ENCODE data around the gene KCTD16. TPM values are rescaled to one million over a fixed set of nuclear protein-coding genes. Genes with fewer than 3 reads are reported as not detected.

The KCTD16 gene
- total RNA-seq, 1 donor from 2014 or later: 24.3 TPM

GRCh38 chr5:144126707-144127106, 44.0 kb upstream of the KCTD16 start:
- Mint-ChIP-seq H3K36me3 (ENCODE audit: insufficient read depth) (no peaks in the 10 kb centered on the region), H3K4me3 (ENCODE audit: low read depth) (no peak overlapping the region), H3K27me3 (no peaks in the 10 kb centered on the region), H3K27ac (no peak overlapping the region), H3K9me3 (ENCODE audit: low read depth) (no peaks in the 10 kb centered on the region), H3K4me1 (ENCODE audit: low read depth) (no peaks in the 10 kb centered on the region)
- TF ChIP-seq, protein P1, sequence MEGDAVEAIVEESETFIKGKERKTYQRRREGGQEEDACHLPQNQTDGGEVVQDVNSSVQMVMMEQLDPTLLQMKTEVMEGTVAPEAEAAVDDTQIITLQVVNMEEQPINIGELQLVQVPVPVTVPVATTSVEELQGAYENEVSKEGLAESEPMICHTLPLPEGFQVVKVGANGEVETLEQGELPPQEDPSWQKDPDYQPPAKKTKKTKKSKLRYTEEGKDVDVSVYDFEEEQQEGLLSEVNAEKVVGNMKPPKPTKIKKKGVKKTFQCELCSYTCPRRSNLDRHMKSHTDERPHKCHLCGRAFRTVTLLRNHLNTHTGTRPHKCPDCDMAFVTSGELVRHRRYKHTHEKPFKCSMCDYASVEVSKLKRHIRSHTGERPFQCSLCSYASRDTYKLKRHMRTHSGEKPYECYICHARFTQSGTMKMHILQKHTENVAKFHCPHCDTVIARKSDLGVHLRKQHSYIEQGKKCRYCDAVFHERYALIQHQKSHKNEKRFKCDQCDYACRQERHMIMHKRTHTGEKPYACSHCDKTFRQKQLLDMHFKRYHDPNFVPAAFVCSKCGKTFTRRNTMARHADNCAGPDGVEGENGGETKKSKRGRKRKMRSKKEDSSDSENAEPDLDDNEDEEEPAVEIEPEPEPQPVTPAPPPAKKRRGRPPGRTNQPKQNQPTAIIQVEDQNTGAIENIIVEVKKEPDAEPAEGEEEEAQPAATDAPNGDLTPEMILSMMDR (IDR thresholded peaks at IDR 0.05; ENCODE audit: unreplicated experiment): no peak
- DNase-seq (ENCODE audit: low spot score, unreplicated experiment): no peak

DNA sequence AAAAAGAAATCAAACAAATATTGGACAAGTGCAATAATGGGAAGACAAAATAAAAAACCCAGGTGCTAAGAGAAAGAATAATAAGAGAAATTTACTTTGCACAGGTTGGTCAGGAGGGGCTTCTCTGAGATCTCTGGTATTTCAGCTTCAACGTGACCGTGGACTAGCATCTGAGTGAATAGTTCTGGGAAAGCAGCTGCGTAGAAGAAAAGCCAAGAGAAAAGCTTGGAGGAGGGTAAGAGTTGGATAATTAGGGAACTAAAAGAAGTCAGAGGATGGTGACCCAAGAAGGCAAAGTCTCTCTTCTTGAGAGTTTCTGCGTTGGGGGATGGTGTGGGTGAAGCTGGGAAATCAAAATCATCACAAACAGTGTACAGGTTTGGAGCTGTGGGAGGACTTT, 41.8 kb upstream of the KCTD16 start:
- Mint-ChIP-seq H3K27ac (no peak overlapping the region), H3K4me3 (ENCODE audit: low read depth) (no peak overlapping the region)

DNA sequence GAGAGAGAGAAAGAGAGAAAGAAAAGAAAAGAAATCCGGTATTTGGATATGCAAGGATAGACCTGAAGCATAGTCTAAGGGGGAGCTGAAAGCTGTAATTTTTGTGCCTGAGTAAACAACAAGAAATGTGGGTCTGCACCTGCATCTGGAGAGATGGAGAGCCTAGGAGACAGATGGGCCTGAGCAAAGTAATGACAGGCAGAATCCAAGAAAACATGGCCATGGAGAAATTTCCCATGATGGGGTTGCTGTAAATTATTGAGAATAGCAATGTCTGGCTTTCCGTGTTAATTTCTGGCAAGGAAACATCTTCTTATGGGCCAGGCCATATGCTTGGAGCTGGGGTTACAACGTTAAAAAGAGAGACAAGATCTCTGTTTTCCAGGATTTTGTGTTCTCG, 40.4 kb upstream of the KCTD16 start:
- H3K36me3 Mint-ChIP-seq (ENCODE audit: insufficient read depth): no peaks in the 10 kb centered on the region
- peaks cover 6% of the 10 kb centered on the region for H3K4me1 Mint-ChIP-seq (ENCODE audit: low read depth)
- H3K9me3 Mint-ChIP-seq (ENCODE audit: low read depth): no peaks in the 10 kb centered on the region
- DNase-seq (ENCODE audit: low spot score, unreplicated experiment): no peak
- H3K4me3 Mint-ChIP-seq (ENCODE audit: low read depth): no peak overlapping the region
- TF ChIP-seq, protein P1 (IDR thresholded peaks at IDR 0.05; ENCODE audit: unreplicated experiment): no peak
- no peaks in the 10 kb centered on the region for H3K27me3 Mint-ChIP-seq
- H3K27ac Mint-ChIP-seq: no peak overlapping the region

More for the DNA sequence above, 41.8 kb upstream of the KCTD16 start:
- no peaks in the 10 kb centered on the region for H3K4me1 Mint-ChIP-seq (ENCODE audit: low read depth)
- H3K27me3 Mint-ChIP-seq: no peaks in the 10 kb centered on the region
- TF ChIP-seq, protein P1 (IDR thresholded peaks at IDR 0.05; ENCODE audit: unreplicated experiment): no peak
- H3K9me3 Mint-ChIP-seq (ENCODE audit: low read depth): no peaks in the 10 kb centered on the region
- DNase-seq (ENCODE audit: low spot score, unreplicated experiment): no peak
- no peaks in the 10 kb centered on the region for H3K36me3 Mint-ChIP-seq (ENCODE audit: insufficient read depth)

GRCh38 chr5:144131261-144131660, 39.4 kb upstream of the KCTD16 start:
- Mint-ChIP-seq H3K27ac (no peak overlapping the region), H3K9me3 (ENCODE audit: low read depth) (no peaks in the 10 kb centered on the region), H3K4me1 (ENCODE audit: low read depth) (peaks cover 6% of the 10 kb centered on the region), H3K36me3 (ENCODE audit: insufficient read depth) (no peaks in the 10 kb centered on the region), H3K27me3 (no peaks in the 10 kb centered on the region), H3K4me3 (ENCODE audit: low read depth) (no peak overlapping the region)
- no peak for DNase-seq (ENCODE audit: low spot score, unreplicated experiment)
- TF ChIP-seq, protein P1 (IDR thresholded peaks at IDR 0.05; ENCODE audit: unreplicated experiment): no peak

- Mint-ChIP-seq H3K9me3 (ENCODE audit: low read depth) (no peaks in the 10 kb centered on the region), H3K4me1 (ENCODE audit: low read depth) (peaks cover 6% of the 10 kb centered on the region), H3K27me3 (no peaks in the 10 kb centered on the region), H3K36me3 (ENCODE audit: insufficient read depth) (no peaks in the 10 kb centered on the region), H3K4me3 (ENCODE audit: low read depth) (no peak overlapping the region), H3K27ac (no peak overlapping the region)
- TF ChIP-seq, protein P1 (IDR thresholded peaks at IDR 0.05; ENCODE audit: unreplicated experiment): no peak
- DNase-seq (ENCODE audit: low spot score, unreplicated experiment): no peak
These were observed 37.5 kb upstream of the KCTD16 start for GRCh38 chr5:144133050-144133633.

Data from progenitor cell of endocrine pancreas (in vitro differentiated cells).